Spleen (tissue), 7 donors: Measurements from ENCODE around the gene RTF1.
"Not testable (repeated sequence)": the region's sequence is repeated elsewhere in the genome, so short reads cannot be mapped to it uniquely, and the experiment has no call there.

ENCODE experiments used
- CTCF ChIP-seq, 11 experiments: fragments of 200-600 bp in 7 of 11; fragments of 450-650 bp in 4 of 11; sonication (generic) in 4 of 11; IDR thresholded peaks in 8 of 11; conservative IDR thresholded peaks in 3 of 11; 1 replicate in 7 of 11; 2 replicates in 4 of 11; pipeline versions ENCODE4 v1.4.0 to v1.8.0; 2016 to 2021; ENCODE audit warnings: antibody characterized with exemption in 11 of 11, inconsistent platforms in 4 of 11, mild to moderate bottlenecking in 1 of 11
- POLR2AphosphoS5 ChIP-seq, 3 donors: sonication (generic); formaldehyde crosslinking; IDR thresholded peaks; one replicate each; pipeline ENCODE4 v1.5.1; 2017; ENCODE audit warnings: antibody characterized with exemption in 3 of 3
- donor health status: DM: no; HTN: no; CAD: no; lungs with moderate emphysema.
- donor health status: DM: no; HTN: no; CAD: no.
- donor health status: DM: no; HTN: no; CAD: no.

- TF ChIP-seq POLR2AphosphoS5 (IDR thresholded peaks at IDR 0.05); CTCF (IDR thresholded peaks at IDR 0.05 in 8 of 11, conservative IDR thresholded peaks at IDR 0.05 in 3 of 11): not testable (repeated sequence)
These were observed 9.0 kb downstream of the RTF1 start for GRCh38 chr15:41425907-41426306.
